Brain microvascular endothelial cell (primary cell): ENCODE results near the gene MAP1LC3A.

Experiments
- DNase-seq: peaks from one replicate; pipeline ENCODE4 v3.0.0-alpha.2; 2020
- H3K27ac ChIP-seq: fragments of 250-450 bp; sonication (Bioruptor Pico); 2 replicates; pipeline ENCODE4 v1.5.1; 2020; ENCODE audit warnings: mild to moderate bottlenecking, moderate library complexity
- H3K27me3 ChIP-seq: fragments of 250-450 bp; sonication (Bioruptor Pico); replicated peaks from 2 replicates; pipeline ENCODE4 v1.5.1; 2020; ENCODE audit warnings: mild to moderate bottlenecking
- H3K36me3 ChIP-seq: fragments of 250-450 bp; sonication (Bioruptor Pico); replicated peaks from 2 replicates; pipeline ENCODE4 v1.5.1; 2020; ENCODE audit warnings: mild to moderate bottlenecking
- H3K4me3 ChIP-seq: 2 replicates; pipeline ENCODE4 v1.5.1; 2011; ENCODE audit warnings: low read depth, mild to moderate bottlenecking, control low read depth, low read length, moderate library complexity
- in situ Hi-C: cut with HindIII; loops from 2 replicates; pipeline ENCODE4 v1.10.0; 2017; ENCODE audit warnings: low sequenced_read_pairs, low pct_ligation_motif_present
- TF ChIP-seq, protein P1 (sequence below): IDR thresholded peaks from 2 replicates; pipeline ENCODE4 v1.5.1; 2011; ENCODE audit warnings: low read depth, mild to moderate bottlenecking, moderate library complexity, low read length, control low read depth, inconsistent platforms; ENCODE audit errors: missing control alignments

The MAP1LC3A gene

DNA sequence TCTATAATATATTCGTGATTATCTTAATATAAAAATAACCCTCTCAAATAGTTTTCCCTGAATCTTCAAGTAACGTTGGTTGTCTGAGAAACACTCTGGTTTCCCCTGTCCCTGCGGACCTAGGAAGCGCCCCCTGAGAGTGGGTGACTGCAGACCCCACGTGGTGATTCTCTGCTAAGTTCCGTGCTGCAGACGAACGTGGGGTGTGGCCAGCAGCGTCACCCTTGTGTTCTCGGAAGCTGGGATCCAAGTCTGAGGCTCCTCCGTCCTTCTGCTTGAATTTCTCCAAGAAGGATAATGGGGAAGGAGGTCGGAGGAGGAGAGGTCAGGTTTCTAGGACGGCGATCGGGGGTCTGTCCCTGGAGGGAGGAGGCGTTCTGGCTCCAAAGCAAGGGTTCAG, 16.6 kb upstream of the MAP1LC3A start:
- peaks cover 48% of the 10 kb centered on the region for H3K36me3 ChIP-seq
- no peak overlapping the region for H3K27ac ChIP-seq
- H3K27me3 ChIP-seq: no peaks in the 10 kb centered on the region
- no peak for DNase-seq
- in situ Hi-C loops: no loop called here
- TF ChIP-seq, protein P1, sequence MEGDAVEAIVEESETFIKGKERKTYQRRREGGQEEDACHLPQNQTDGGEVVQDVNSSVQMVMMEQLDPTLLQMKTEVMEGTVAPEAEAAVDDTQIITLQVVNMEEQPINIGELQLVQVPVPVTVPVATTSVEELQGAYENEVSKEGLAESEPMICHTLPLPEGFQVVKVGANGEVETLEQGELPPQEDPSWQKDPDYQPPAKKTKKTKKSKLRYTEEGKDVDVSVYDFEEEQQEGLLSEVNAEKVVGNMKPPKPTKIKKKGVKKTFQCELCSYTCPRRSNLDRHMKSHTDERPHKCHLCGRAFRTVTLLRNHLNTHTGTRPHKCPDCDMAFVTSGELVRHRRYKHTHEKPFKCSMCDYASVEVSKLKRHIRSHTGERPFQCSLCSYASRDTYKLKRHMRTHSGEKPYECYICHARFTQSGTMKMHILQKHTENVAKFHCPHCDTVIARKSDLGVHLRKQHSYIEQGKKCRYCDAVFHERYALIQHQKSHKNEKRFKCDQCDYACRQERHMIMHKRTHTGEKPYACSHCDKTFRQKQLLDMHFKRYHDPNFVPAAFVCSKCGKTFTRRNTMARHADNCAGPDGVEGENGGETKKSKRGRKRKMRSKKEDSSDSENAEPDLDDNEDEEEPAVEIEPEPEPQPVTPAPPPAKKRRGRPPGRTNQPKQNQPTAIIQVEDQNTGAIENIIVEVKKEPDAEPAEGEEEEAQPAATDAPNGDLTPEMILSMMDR: no peak
- no peak overlapping the region for H3K4me3 ChIP-seq

DNA sequence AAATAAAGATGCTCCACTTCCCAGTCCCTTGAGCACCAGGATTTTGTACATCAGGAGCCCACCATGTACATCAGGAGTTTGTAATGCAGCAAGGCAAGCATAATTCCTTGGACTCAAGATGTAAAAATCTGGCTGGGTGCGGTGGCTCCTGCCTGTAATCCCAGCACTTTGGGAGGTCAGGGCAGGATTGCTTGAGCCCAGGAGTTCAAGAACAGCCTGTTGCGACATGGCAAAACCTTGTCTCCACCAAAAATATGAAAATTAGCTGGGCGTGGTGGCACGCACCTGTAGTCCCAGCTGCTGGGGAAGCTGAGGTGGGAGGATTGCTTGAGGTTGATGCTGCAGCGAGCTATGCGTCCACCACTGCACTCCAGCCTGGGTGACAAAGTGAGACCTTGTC, 16.1 kb upstream of the MAP1LC3A start:
- H3K27me3 ChIP-seq: no peaks in the 10 kb centered on the region
- no peak for DNase-seq
- H3K4me3 ChIP-seq: no peak overlapping the region
- no peak overlapping the region for H3K27ac ChIP-seq
- H3K36me3 ChIP-seq: peaks cover 42% of the 10 kb centered on the region
- TF ChIP-seq, protein P1: no peak
- in situ Hi-C loops: no loop called here

DNA sequence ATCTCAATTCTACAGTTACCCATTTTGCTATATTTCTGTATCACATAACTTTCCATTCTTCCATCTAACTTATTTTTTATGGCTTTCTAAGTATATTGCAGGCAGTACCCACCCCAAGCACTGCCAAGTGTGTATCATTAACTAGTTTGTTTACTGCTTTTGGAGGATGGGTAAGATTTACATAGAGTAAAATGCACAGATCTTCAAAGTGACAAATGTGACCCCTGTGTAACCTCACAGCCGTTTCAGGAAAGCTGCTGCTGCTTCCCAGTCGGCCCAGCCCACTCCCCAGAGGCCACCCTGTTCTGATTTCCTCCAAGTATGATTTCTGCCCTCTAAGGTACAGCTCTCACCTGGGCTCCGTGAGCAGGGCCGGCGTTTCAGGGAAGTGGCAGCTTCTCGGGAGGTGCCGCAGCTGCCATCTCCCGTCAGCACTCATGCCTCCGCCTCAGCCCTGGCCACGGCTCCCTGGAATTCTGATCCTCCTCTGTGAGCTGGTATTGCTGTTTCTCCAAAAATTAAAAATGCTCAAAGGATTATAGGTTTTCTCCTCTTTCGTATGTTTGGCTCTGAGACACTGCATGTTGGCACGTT, 15.0 kb upstream of the MAP1LC3A start:
- in situ Hi-C loops: no loop called here

DNA sequence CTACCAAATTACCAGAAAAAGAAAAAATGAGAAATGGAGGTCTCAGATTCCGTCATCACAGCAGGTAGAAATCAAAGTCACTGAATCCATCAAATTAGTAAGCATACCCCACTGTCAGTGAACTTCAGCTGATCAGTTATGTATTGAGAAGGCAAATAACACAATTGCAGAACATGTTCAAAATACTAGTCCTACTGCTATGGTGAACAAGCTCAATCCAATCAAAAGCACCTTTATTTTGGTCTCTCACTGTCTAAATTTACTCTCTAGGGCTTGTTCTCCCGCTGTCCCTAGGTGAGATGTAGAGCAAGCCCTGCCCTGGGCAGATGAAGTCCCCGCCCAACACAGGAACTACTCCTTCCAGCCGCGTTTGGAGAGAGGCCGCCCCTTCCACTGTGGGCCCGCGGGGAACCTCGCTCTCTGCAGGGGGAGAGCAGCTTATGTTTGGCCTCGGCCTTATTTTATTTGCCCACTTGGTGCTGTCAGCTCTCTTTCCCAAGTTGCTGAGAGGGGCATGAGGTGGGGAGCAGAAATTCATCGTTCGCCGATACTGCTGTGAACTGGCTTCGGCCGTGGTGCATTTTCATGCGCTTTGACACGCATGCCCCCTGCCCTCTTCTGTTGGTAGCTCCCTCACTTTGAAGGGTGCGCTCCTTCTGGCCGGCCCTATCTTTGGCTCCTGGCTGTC, 14.3 kb upstream of the MAP1LC3A start:
- Histone ChIP-seq H3K36me3 (peaks cover 30% of the 10 kb centered on the region), H3K27me3 (no peaks in the 10 kb centered on the region), H3K4me3 (no peak overlapping the region), H3K27ac (no peak overlapping the region)
- DNase-seq: no peak
- TF ChIP-seq, protein P1: no peak
- in situ Hi-C loops: no loop called here

More for the DNA sequence above, 15.0 kb upstream of the MAP1LC3A start:
- peaks cover 35% of the 10 kb centered on the region for H3K36me3 ChIP-seq
- no peak overlapping the region for H3K4me3 ChIP-seq
- no peak for DNase-seq
- H3K27me3 ChIP-seq: no peaks in the 10 kb centered on the region
- H3K27ac ChIP-seq: no peak overlapping the region
- TF ChIP-seq, protein P1: no peak

DNA sequence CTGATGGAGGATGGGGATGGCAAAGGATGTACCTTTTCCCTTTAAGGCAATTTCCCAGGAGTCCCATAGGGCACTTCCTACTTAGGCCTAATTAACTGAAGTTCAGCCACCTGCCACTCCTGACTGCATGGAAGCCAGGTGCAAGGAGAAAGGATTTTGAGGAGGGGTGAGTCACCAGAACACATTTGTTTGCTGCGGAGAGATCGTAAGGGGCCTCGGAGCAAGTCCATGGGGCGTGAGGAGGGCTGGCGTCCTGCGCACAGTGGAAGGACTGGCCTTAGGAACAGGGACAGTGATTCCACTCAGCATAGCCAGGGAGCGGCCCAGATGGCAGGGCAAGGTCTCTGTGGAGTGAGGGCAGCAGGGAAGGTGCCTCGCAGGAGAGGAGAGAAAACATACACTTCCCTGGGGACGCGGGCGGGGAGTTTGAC, 11.8 kb upstream of the MAP1LC3A start:
- H3K27me3 ChIP-seq: no peaks in the 10 kb centered on the region
- in situ Hi-C loops: no loop called here
- TF ChIP-seq, protein P1: no peak

More for the DNA sequence above, 11.8 kb upstream of the MAP1LC3A start:
- H3K36me3 ChIP-seq: peaks cover 6% of the 10 kb centered on the region
- no peak for DNase-seq
- H3K4me3 ChIP-seq: no peak overlapping the region
- no peak overlapping the region for H3K27ac ChIP-seq
